ENCODE data around the gene CTBP1.

Gene CTBP1

GRCh38 chr4:1236103-1236641, 12.8 kb downstream of the CTBP1 start:
- ChIA-PET CTCF (interaction anchor here (1.1 kb wide), 1 partner anchor 9 kb away, joined by 3 read pairs; no protein-coding TSS in a partner anchor), POLR2A (no interaction called here)
- DNase-seq (ENCODE audit: extremely low spot score) = no peak
- TF ChIP-seq, protein P1, sequence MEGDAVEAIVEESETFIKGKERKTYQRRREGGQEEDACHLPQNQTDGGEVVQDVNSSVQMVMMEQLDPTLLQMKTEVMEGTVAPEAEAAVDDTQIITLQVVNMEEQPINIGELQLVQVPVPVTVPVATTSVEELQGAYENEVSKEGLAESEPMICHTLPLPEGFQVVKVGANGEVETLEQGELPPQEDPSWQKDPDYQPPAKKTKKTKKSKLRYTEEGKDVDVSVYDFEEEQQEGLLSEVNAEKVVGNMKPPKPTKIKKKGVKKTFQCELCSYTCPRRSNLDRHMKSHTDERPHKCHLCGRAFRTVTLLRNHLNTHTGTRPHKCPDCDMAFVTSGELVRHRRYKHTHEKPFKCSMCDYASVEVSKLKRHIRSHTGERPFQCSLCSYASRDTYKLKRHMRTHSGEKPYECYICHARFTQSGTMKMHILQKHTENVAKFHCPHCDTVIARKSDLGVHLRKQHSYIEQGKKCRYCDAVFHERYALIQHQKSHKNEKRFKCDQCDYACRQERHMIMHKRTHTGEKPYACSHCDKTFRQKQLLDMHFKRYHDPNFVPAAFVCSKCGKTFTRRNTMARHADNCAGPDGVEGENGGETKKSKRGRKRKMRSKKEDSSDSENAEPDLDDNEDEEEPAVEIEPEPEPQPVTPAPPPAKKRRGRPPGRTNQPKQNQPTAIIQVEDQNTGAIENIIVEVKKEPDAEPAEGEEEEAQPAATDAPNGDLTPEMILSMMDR (IDR thresholded peaks at IDR 0.05; ENCODE audit: control extremely low read depth, extremely low read depth, low read depth, missing control alignments) = no peak

DNA sequence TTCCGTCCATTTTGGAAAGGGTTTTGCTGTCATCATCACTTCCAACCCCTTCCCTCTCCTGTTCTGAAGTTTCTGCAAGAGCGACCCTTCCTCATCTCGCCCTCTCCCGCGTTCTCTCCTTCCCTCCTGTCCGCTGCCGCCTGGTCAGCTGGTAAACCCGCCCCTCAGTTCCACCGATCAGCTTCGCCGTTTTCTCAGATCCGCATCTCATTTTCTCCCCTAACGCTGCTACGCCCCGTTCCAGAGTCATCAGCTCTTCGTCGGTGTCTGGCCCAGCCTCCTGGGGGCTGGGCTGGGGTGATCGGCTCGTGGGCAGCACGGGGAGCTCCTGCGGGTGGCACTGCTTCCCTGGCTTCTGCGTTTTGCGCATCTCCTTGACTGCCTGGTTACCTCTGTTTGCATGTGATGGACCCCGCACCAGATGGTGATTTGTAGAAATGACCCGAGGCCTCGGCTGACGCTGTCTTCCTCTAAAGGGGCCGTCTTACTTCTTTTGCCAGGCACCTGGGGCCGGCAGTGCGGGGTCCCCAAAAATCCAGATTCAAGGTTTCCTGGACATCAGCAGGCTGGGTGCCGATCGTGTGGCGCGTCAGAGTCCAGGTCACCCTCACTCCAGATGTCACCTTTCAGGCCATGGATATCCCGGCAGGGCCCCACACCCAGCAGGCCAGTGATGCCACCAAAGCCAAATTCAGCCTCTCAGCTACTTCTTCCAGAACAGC, 13.4 kb downstream of the CTBP1 start:
- CTCF ChIA-PET = interaction anchor here (1.1 kb wide), 1 partner anchor 9 kb away, joined by 3 read pairs; no protein-coding TSS in a partner anchor
- POLR2A ChIA-PET = no interaction called here
- TF ChIP-seq, protein P1 (IDR thresholded peaks at IDR 0.05; ENCODE audit: control extremely low read depth, extremely low read depth, low read depth, missing control alignments) = no peak
- no peak for DNase-seq (ENCODE audit: extremely low spot score)

DNA sequence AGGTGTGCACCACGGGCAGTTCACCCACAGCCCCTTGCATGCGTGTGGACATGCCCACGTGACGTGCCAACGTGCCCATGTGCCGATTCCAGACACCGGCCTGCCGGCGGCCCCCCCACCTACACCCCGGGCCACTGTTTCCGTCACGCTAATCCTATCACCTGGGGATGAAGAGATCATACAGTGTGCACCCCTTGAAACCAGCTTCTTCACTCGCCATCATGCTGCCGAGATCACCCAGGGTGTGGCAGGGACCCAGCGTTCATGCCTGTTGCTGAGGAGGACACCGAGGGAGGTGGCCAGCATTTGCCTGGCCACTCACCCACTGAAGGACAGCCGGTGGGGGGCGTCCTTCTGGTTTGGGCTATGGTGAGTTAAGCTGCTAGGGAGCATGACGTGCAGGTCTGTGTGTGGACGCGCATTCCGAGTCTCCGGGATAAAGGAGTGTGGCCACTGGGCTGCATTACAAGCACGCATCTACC, 14.1 kb downstream of the CTBP1 start:
- CTCF ChIA-PET = interaction anchor here (1.1 to 1.6 kb wide), 2 partner anchors 10 to 67 kb away, joined by 3 to 4 read pairs; no protein-coding TSS in a partner anchor
- TF ChIP-seq, protein P1 (IDR thresholded peaks at IDR 0.05; ENCODE audit: control extremely low read depth, extremely low read depth, low read depth, missing control alignments) = no peak
- POLR2A ChIA-PET = no interaction called here
- DNase-seq (ENCODE audit: extremely low spot score) = no peak

GRCh38 chr4:1234309-1234695, 14.6 kb downstream of the CTBP1 start:
- TF ChIP-seq, protein P1 (IDR thresholded peaks at IDR 0.05; ENCODE audit: control extremely low read depth, extremely low read depth, low read depth, missing control alignments) = no peak
- ChIA-PET POLR2A (no interaction called here), CTCF (interaction anchor here (1.6 kb wide), 1 partner anchor 67 kb away, joined by 4 read pairs; no protein-coding TSS in a partner anchor)
- DNase-seq (ENCODE audit: extremely low spot score) = no peak

- ChIA-PET CTCF (interaction anchor here (1.6 kb wide), 1 partner anchor 66 kb away, joined by 4 read pairs; no protein-coding TSS in a partner anchor), POLR2A (no interaction called here)
- TF ChIP-seq, protein P1 (IDR thresholded peaks at IDR 0.05; ENCODE audit: control extremely low read depth, extremely low read depth, low read depth, missing control alignments) = peak; percentile 8
- no peak for DNase-seq (ENCODE audit: extremely low spot score)
Observed at GRCh38 chr4:1233641-1234308, 15.2 kb downstream of the CTBP1 start.

All from GM10248 (cell line).